ENCODE measurements around the gene CCND2. TPM values are rescaled to one million over a fixed set of nuclear protein-coding genes. Genes with fewer than 3 reads are reported as not detected.

CCND2 gene
- total RNA-seq, 1 experiment from 2014 or later, result 70.9 TPM

GRCh38 chr12:4278329-4279197 lies 5.0 kb downstream of the CCND2 start:
- no TSS peak for BruUV-seq (replicated peaks)
- Mint-ChIP-seq H3K9me3 (ENCODE audit: unreplicated experiment) (no peaks in the 10 kb centered on the region), H3K36me3 (ENCODE audit: insufficient read depth, unreplicated experiment) (peaks cover 75% of the 10 kb centered on the region), H3K27me3 (ENCODE audit: insufficient read depth, unreplicated experiment) (peaks cover 23% of the 10 kb centered on the region), H3K27ac (ENCODE audit: low read depth, unreplicated experiment) (no peak overlapping the region), H3K4me1 (ENCODE audit: insufficient read depth, unreplicated experiment) (peaks cover 13% of the 10 kb centered on the region), H3K4me3 (ENCODE audit: unreplicated experiment) (no peak overlapping the region)
- POLR2A ChIA-PET, result interaction anchor here (0.6 to 4.7 kb wide), 3 partner anchors 15 to 393 kb away, joined by 3 to 28 read pairs (median 3); no protein-coding TSS in a partner anchor
- no peak for DNase-seq (ENCODE audit: unreplicated experiment)
- intact Hi-C loops (cut with micrococcal nuclease), result no loop called here
- no peak for TF ChIP-seq CTCF (IDR thresholded peaks at IDR 0.05; ENCODE audit: unreplicated experiment)
- CTCF ChIA-PET, result interaction anchor here (0.5 to 6.7 kb wide), 24 partner anchors 9 to 1517 kb away, joined by 3 to 220 read pairs (median 4); no protein-coding TSS in a partner anchor

GRCh38 chr12:4279198-4279690 lies 5.7 kb downstream of the CCND2 start:
- Mint-ChIP-seq H3K9me3 (ENCODE audit: unreplicated experiment) (no peaks in the 10 kb centered on the region), H3K4me1 (ENCODE audit: insufficient read depth, unreplicated experiment) (peaks cover 13% of the 10 kb centered on the region), H3K27ac (ENCODE audit: low read depth, unreplicated experiment) (no peak overlapping the region), H3K27me3 (ENCODE audit: insufficient read depth, unreplicated experiment) (peaks cover 21% of the 10 kb centered on the region), H3K4me3 (ENCODE audit: unreplicated experiment) (no peak overlapping the region), H3K36me3 (ENCODE audit: insufficient read depth, unreplicated experiment) (peaks cover 79% of the 10 kb centered on the region)
- TF ChIP-seq CTCF (IDR thresholded peaks at IDR 0.05; ENCODE audit: unreplicated experiment), result no peak
- CTCF ChIA-PET, result interaction anchor here (0.5 to 6.7 kb wide), 16 partner anchors 11 to 982 kb away, joined by 3 to 220 read pairs (median 6); no protein-coding TSS in a partner anchor
- DNase-seq (ENCODE audit: unreplicated experiment), result no peak
- BruUV-seq (replicated peaks), result no TSS peak
- POLR2A ChIA-PET, result interaction anchor here (4.7 kb wide), 1 partner anchor 393 kb away, joined by 28 read pairs; no protein-coding TSS in a partner anchor
- intact Hi-C loops (cut with micrococcal nuclease), result no loop called here

DNA sequence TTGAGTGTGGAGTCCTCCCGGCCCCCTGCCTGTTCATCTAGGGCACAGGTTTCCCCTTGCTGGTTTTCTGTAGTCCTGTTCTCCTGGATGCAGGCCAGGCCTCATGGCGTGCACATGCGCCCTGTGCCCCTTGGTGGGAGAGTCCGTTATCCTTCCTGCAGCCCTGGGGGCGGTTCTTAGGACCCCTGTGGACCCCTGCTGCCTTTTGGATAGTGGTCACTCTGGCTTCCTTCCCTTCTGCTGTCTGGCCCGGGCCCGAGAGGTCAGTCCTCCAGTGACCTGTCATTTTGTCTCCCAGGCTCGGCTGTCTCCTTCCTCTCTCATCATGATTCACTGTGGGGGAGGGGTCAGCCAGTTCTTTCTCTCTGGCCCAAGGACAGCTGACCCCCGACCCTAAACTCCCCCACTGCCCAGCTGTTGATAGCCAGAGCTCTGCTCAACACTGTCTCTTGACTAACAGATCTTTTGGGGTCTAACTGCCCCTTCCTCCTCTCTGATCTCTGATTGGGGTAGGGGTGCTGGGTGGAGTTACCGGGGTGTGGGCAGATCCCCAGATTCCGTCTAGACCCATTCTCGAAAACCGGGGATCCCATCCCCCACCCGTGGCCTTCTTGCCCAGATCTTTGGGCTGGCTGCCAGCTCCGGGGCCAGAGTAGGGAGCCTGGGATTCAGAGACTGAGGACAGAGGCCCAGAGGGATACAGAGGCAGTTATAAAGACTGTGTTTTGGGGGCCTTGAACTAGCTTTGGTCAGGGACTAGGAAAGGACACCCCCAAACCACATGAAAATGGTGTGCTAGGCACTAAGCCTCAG lies 7.0 kb downstream of the CCND2 start:
- H3K27me3 Mint-ChIP-seq (ENCODE audit: insufficient read depth, unreplicated experiment), result peaks cover 19% of the 10 kb centered on the region
- intact Hi-C loops (cut with micrococcal nuclease), result no loop called here
- no peak overlapping the region for H3K27ac Mint-ChIP-seq (ENCODE audit: low read depth, unreplicated experiment)
- ChIA-PET CTCF (interaction anchor here (0.6 to 6.5 kb wide), 6 partner anchors 42 to 394 kb away, joined by 3 to 220 read pairs (median 4); no protein-coding TSS in a partner anchor), POLR2A (no interaction called here)
- no peaks in the 10 kb centered on the region for H3K9me3 Mint-ChIP-seq (ENCODE audit: unreplicated experiment)
- no peak for TF ChIP-seq CTCF (IDR thresholded peaks at IDR 0.05; ENCODE audit: unreplicated experiment)
- H3K4me3 Mint-ChIP-seq (ENCODE audit: unreplicated experiment), result no peak overlapping the region
- DNase-seq (ENCODE audit: unreplicated experiment), result no peak
- peaks cover 13% of the 10 kb centered on the region for H3K4me1 Mint-ChIP-seq (ENCODE audit: insufficient read depth, unreplicated experiment)
- no TSS peak for BruUV-seq (replicated peaks)
- peaks cover 71% of the 10 kb centered on the region for H3K36me3 Mint-ChIP-seq (ENCODE audit: insufficient read depth, unreplicated experiment)
